H1 (cell line): ENCODE data around the gene WWC2. TPM values are rescaled to one million over a fixed set of nuclear protein-coding genes. Genes with fewer than 3 reads are reported as not detected.

Experiments
- BCL11A ChIP-seq, 2 experiments: IDR thresholded peaks; one replicate each; pipeline ENCODE4 v1.6.1; 2011; ENCODE audit warnings: low read depth in 2 of 2, low read length in 2 of 2, mild to moderate bottlenecking in 2 of 2
- CHD7 ChIP-seq: fragments of 300-600 bp; sonication (generic); IDR thresholded peaks from 2 replicates; pipeline ENCODE4 v1.7.1; 2012; ENCODE audit warnings: low read length, moderate library complexity, mild to moderate bottlenecking, inconsistent platforms; ENCODE audit not compliant: insufficient replicate concordance
- CTCF ChIP-seq, 3 experiments: IDR thresholded peaks; 1 replicate in 2 of 3; 2 replicates in 1 of 3; pipeline versions ENCODE4 v1.5.1 to v1.6.1; 2011; ENCODE audit warnings: low read length in 3 of 3, mild to moderate bottlenecking in 3 of 3, inconsistent platforms in 2 of 3, low read depth in 1 of 3, moderate library complexity in 1 of 3; ENCODE audit not compliant: insufficient read depth in 1 of 3; ENCODE audit errors: control extremely low read depth in 1 of 3
- FOSL1 ChIP-seq: IDR thresholded peaks from 2 replicates; pipeline ENCODE4 v1.6.1; 2011; ENCODE audit warnings: mild to moderate bottlenecking, low read depth, low read length, moderate library complexity; ENCODE audit not compliant: insufficient read depth
- KDM1A ChIP-seq: fragments of 200-600, 300-600 bp; sonication (generic); IDR thresholded peaks from 2 replicates; pipeline ENCODE4 v1.7.1; 2016; ENCODE audit warnings: mild to moderate bottlenecking, low read length, borderline replicate concordance
- RBBP5 ChIP-seq: IDR thresholded peaks from 2 replicates; pipeline ENCODE4 v1.7.1; 2012; ENCODE audit warnings: low read depth, mild to moderate bottlenecking, inconsistent platforms, low read length, moderate library complexity, borderline replicate concordance
- SIN3A ChIP-seq, 2 experiments: IDR thresholded peaks in 1 of 2; conservative IDR thresholded peaks in 1 of 2; 2 replicates each; pipeline ENCODE4 v1.6.1; 2011 to 2012; ENCODE audit warnings: low read length in 2 of 2, improper control_type of control experiment in 1 of 2, low read depth in 1 of 2, mild to moderate bottlenecking in 1 of 2
- ZNF274 ChIP-seq: IDR thresholded peaks from 2 replicates; pipeline ENCODE4 v1.7.0; 2012; ENCODE audit warnings: low read length, borderline replicate concordance; ENCODE audit errors: extremely low read depth
- polyA plus RNA-seq, 7 experiments: library from polyadenylated mRNA; depleted of rRNA in 3 of 7; stranded (reverse) in 5 of 7; unstranded in 2 of 7; fragments of >200 nt in 5 of 7; fragments of 200-250 nt in 2 of 7; gene quantifications; 1 replicate in 5 of 7; 2 replicates in 1 of 7; 4 replicates in 1 of 7; pipeline versions ENCODE4 v1.2.1 to v1.2.3, GENCODE V29; 2011 to 2013; ENCODE audit warnings: missing spikeins in 2 of 7, mixed read lengths in 2 of 7
- total RNA-seq: library from RNA; stranded (reverse); fragmentation: NEBNext Ultra II Directional; extraction: Animal tissue kit (Norgen Biotek cat#: 25700); gene quantifications from 2 replicates; pipeline ENCODE4 v1.2.1, GENCODE V29; 2021

WWC2 gene
- total and polyA plus RNA-seq, 2 of the 8 experiments (the other 6 are each of a cell fraction or from before 2014, with no cell fraction given) = 17.6 to 135 TPM

- TF ChIP-seq BCL11A (IDR thresholded peaks at IDR 0.05; ENCODE audit: low read depth in 2 of 2, low read length in 2 of 2) (no peak), CHD7 (no peak), RBBP5 (no peak), KDM1A (no peak), ZNF274 (no peak), CTCF (IDR thresholded peaks at IDR 0.05; ENCODE audit: control extremely low read depth in 1 of 3, insufficient read depth in 1 of 3, low read depth in 1 of 3, low read length in 3 of 3) (no peak), SIN3A (conservative IDR thresholded peaks at IDR 0.05 in 1 of 2, IDR thresholded peaks at IDR 0.05 in 1 of 2; ENCODE audit: low read depth in 1 of 2, low read length in 2 of 2) (no peak), FOSL1 (no peak)
These were observed 205.5 kb downstream of the WWC2 start (continued) for GRCh38 chr4:183304538-183304937.
